SK-N-MC (cell line): ENCODE measurements around the gene LATS2.

Experiments
- DNase-seq: peaks from one replicate; pipeline ENCODE4 v3.0.0-alpha.2; 2011; ENCODE audit warnings: low read depth, low spot score
- H3K27ac ChIP-seq: fragments of 200-600 bp; sonication (generic); 2 replicates; pipeline ENCODE4 v1.5.1; 2016; ENCODE audit warnings: mixed run types
- H3K36me3 ChIP-seq: fragments of 200-600 bp; sonication (generic); 2 replicates; pipeline ENCODE4 v1.6.1; 2017; ENCODE audit warnings: antibody characterized with exemption, low read length, mixed read lengths; ENCODE audit not compliant: insufficient read depth
- H3K4me3 ChIP-seq: fragments of 200-600 bp; sonication (generic); 2 replicates; pipeline ENCODE4 v1.5.1; 2016
- H3K9ac ChIP-seq: fragments of 200-600 bp; sonication (generic); 2 replicates; pipeline ENCODE4 v1.8.0; 2017; ENCODE audit warnings: mixed run types, mixed read lengths; ENCODE audit not compliant: insufficient read length
- H3K9me3 ChIP-seq: fragments of 200-600 bp; sonication (generic); 2 replicates; pipeline ENCODE4 v1.6.1; 2017; ENCODE audit warnings: low read depth, mild to moderate bottlenecking, antibody characterized with exemption, low read length, moderate library complexity, mixed read lengths
- EZH2 ChIP-seq: fragments of 200-600 bp; sonication (generic); IDR thresholded peaks from one replicate; pipeline ENCODE4 v1.6.1; 2017; ENCODE audit warnings: antibody characterized with exemption
- FOXP2 ChIP-seq: optimal IDR thresholded peaks from 2 replicates; pipeline ENCODE3; 2011; ENCODE audit warnings: mild to moderate bottlenecking, moderate library complexity; ENCODE audit not compliant: insufficient read depth; ENCODE audit errors: extremely low read length, control extremely low read depth
- POLR2AphosphoS5 ChIP-seq: IDR thresholded peaks from 2 replicates; pipeline ENCODE4 v1.6.1; 2012; ENCODE audit warnings: mild to moderate bottlenecking, low read depth, low read length, borderline replicate concordance

Gene LATS2

GRCh38 chr13:21012841-21013681 is 48.3 kb downstream of the LATS2 start:
- Histone ChIP-seq H3K4me3 (no peak overlapping the region), H3K27ac (no peak overlapping the region), H3K36me3 (no peaks in the 10 kb centered on the region), H3K9ac (no peak overlapping the region), H3K9me3 (no peaks in the 10 kb centered on the region)
- TF ChIP-seq EZH2 (no peak), POLR2AphosphoS5 (no peak), FOXP2 (no peak)
- no peak for DNase-seq

DNA sequence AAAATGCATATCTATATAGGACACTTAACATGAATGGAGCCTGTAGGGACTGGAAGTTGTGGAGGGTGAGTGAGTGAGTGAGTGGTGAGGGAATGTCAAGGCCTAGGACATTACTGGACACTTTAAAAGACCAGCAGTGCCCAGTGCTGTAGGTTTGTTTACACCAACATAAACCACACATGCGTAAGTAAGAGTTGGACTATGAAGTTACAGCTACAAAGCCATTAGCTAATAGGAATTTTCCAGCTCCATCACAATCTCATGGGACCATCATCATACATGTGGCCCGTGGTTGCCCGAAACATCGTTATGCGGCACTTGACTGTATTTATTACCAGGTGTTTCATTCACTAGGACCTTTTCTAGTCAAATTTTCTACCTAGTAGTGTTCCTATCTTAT is 49.2 kb downstream of the LATS2 start:
- Histone ChIP-seq H3K27ac (no peak overlapping the region), H3K9me3 (no peaks in the 10 kb centered on the region), H3K9ac (no peak overlapping the region), H3K36me3 (no peaks in the 10 kb centered on the region), H3K4me3 (no peak overlapping the region)
- DNase-seq, result no peak
- TF ChIP-seq FOXP2 (no peak), EZH2 (no peak), POLR2AphosphoS5 (no peak)

GRCh38 chr13:21011378-21011777 is 50.0 kb downstream of the LATS2 start:
- Histone ChIP-seq H3K4me3 (no peak overlapping the region), H3K9me3 (no peaks in the 10 kb centered on the region), H3K27ac (no peak overlapping the region), H3K9ac (no peak overlapping the region), H3K36me3 (no peaks in the 10 kb centered on the region)
- no peak for TF ChIP-seq EZH2
- TF ChIP-seq FOXP2, result no peak
- TF ChIP-seq POLR2AphosphoS5, result no peak
- no peak for DNase-seq

- Histone ChIP-seq H3K9ac (no peak overlapping the region), H3K9me3 (no peaks in the 10 kb centered on the region), H3K36me3 (no peaks in the 10 kb centered on the region), H3K4me3 (no peak overlapping the region), H3K27ac (no peak overlapping the region)
- no peak for DNase-seq
- no peak for TF ChIP-seq FOXP2
- no peak for TF ChIP-seq POLR2AphosphoS5
- no peak for TF ChIP-seq EZH2
These were observed 50.8 kb downstream of the LATS2 start for GRCh38 chr13:21010621-21011020.

DNA sequence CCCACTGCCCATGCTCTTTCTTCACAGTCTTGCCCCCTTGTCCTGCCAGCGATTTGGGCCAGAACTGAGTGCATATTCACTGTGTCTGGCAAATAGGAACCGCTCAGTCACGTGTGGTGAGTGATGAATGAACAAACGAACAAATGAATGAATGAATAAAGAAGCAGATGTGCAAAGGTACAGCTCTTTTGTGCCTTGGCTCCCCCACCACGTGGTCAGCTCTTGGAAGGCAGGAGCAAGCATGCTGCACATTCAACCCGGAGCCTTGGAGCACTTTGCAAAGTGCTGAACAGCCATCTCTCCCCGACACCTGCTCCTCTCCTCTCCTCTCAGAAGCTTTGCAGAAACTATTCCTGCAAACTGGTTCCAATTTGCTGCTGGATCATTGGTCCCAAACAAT is 52.4 kb downstream of the LATS2 start:
- TF ChIP-seq EZH2 (no peak), POLR2AphosphoS5 (no peak), FOXP2 (no peak)
- H3K4me3 ChIP-seq, result no peak overlapping the region
- H3K27ac ChIP-seq, result no peak overlapping the region
- no peaks in the 10 kb centered on the region for H3K36me3 ChIP-seq
- H3K9me3 ChIP-seq, result no peaks in the 10 kb centered on the region
- DNase-seq, result no peak
- no peak overlapping the region for H3K9ac ChIP-seq

DNA sequence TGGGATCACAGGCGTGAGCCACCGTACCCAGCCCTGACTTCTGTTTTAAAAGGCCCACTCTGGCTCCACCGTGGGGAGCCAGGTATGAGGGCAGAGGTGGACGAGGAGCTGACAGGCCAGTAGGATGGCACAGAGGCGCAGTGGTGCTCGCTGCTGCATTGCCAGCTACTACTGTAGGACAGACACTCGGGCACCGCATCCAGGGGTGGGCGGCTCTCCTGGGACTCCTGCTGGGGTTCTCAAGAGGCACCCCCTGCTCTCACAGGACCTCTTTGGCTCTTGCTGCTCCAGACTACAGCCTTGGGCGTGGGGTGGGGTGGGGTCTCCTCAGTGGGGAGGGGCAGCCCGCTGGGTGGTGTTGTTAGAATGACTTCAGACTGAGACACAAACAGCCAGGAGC is 53.4 kb downstream of the LATS2 start:
- TF ChIP-seq FOXP2 (no peak), EZH2 (no peak), POLR2AphosphoS5 (no peak)
- H3K9me3 ChIP-seq, result no peaks in the 10 kb centered on the region
- H3K27ac ChIP-seq, result no peak overlapping the region
- no peaks in the 10 kb centered on the region for H3K36me3 ChIP-seq
- no peak for DNase-seq
- H3K9ac ChIP-seq, result no peak overlapping the region
- no peak overlapping the region for H3K4me3 ChIP-seq

GRCh38 chr13:21006141-21007005 is 55.0 kb downstream of the LATS2 start:
- Histone ChIP-seq H3K9ac (no peak overlapping the region), H3K4me3 (no peak overlapping the region), H3K9me3 (no peaks in the 10 kb centered on the region), H3K27ac (no peak overlapping the region), H3K36me3 (no peaks in the 10 kb centered on the region)
- no peak for TF ChIP-seq FOXP2
- TF ChIP-seq EZH2, result no peak
- no peak for TF ChIP-seq POLR2AphosphoS5
- DNase-seq, result no peak

DNA sequence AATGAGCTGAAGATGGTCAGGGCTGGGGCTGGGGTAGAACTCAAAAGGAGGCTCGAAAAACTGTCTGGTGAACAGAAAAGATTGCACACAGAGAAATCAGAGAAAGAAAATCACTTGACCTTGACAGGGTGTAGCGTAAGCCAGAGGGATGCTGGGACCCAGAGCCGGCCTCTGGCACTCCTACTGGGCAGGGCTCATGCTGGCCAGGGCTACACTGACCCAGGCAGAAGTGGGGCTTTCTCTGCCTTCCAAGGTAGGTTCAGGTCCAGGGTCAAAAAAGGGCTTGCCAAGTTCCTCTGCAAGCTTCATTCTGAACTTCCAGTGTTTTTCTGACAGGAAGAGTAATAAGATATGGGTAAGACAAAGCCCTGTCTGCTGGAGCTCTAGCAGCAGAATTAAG is 56.2 kb downstream of the LATS2 start:
- no peak overlapping the region for H3K27ac ChIP-seq
- no peak overlapping the region for H3K4me3 ChIP-seq
- no peaks in the 10 kb centered on the region for H3K36me3 ChIP-seq
- H3K9ac ChIP-seq, result no peak overlapping the region
- no peak for DNase-seq
- no peaks in the 10 kb centered on the region for H3K9me3 ChIP-seq
- no peak for TF ChIP-seq POLR2AphosphoS5
- no peak for TF ChIP-seq FOXP2
- no peak for TF ChIP-seq EZH2

DNA sequence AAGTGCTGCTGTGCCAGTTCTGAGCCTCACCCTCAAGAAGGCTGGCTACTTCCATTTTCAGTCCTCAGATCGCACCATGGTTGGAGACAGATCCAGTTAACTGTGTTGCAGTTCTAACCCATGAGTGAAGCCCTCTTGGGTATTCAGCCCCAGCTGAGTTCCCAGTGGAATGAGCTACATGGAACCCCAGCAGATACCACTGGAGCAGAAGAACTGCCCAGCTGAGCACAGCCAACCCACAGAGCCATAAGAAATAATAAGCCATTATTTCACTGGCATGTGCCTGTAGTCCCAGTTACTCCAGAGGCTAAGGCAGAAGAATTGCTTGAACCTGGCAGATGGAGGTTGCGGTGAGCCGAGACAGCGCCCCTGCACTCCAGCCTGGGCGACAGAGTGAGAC is 59.9 kb downstream of the LATS2 start:
- H3K9ac ChIP-seq, result no peak overlapping the region
- H3K27ac ChIP-seq, result no peak overlapping the region
- TF ChIP-seq POLR2AphosphoS5 (no peak), FOXP2 (no peak), EZH2 (no peak)
- H3K36me3 ChIP-seq, result peaks cover 4% of the 10 kb centered on the region; the same call in 1 of the 2 replicates
- DNase-seq, result no peak
- H3K9me3 ChIP-seq, result no peaks in the 10 kb centered on the region
- no peak overlapping the region for H3K4me3 ChIP-seq
